Glutamatergic neuron (in vitro differentiated cells): ENCODE data around the gene NID2. TPM values are rescaled to one million over a fixed set of nuclear protein-coding genes. Genes with fewer than 3 reads are reported as not detected.

ENCODE experiments used
- DNase-seq: peaks from one replicate; pipeline ENCODE4 v3.0.0; 2022
- H3K27ac Mint-ChIP-seq: one replicate; pipeline ENCODE4 v1.8.0; 2020; ENCODE audit warnings: mild to moderate bottlenecking, mixed read lengths, inconsistent platforms; ENCODE audit not compliant: unreplicated experiment
- H3K27me3 Mint-ChIP-seq: one replicate; pipeline ENCODE4 v1.8.0; 2020; ENCODE audit warnings: mild to moderate bottlenecking, moderate library complexity, mixed read lengths, inconsistent platforms; ENCODE audit not compliant: unreplicated experiment
- H3K36me3 Mint-ChIP-seq: one replicate; pipeline ENCODE4 v1.8.0; 2020; ENCODE audit warnings: mild to moderate bottlenecking, mixed read lengths, inconsistent platforms; ENCODE audit not compliant: unreplicated experiment
- H3K4me1 Mint-ChIP-seq: one replicate; pipeline ENCODE4 v1.8.0; 2020; ENCODE audit warnings: mild to moderate bottlenecking, low read depth, mixed read lengths, inconsistent platforms; ENCODE audit not compliant: unreplicated experiment
- H3K4me3 Mint-ChIP-seq: one replicate; pipeline ENCODE4 v1.8.0; 2020; ENCODE audit warnings: mild to moderate bottlenecking, mixed read lengths, inconsistent platforms; ENCODE audit not compliant: unreplicated experiment
- H3K9me3 Mint-ChIP-seq: one replicate; pipeline ENCODE4 v1.8.0; 2020; ENCODE audit warnings: mild to moderate bottlenecking, moderate library complexity, mixed read lengths, inconsistent platforms; ENCODE audit not compliant: unreplicated experiment
- CTCF ChIP-seq: fragments of 200-600 bp; sonication (generic); IDR thresholded peaks from one replicate; pipeline ENCODE4 v1.5.0; 2021; ENCODE audit not compliant: partially characterized antibody, unreplicated experiment
- total RNA-seq: library from RNA; stranded (reverse); fragmentation: NEBNext Ultra II Directional; extraction: Animal tissue kit (Norgen Biotek cat#: 25700); gene quantifications from one replicate; pipeline ENCODE4 v1.2.1, GENCODE V29; 2021; ENCODE audit not compliant: unreplicated experiment

NID2 gene
- total RNA-seq, 1 donor from 2014 or later = 2.6 TPM

DNA sequence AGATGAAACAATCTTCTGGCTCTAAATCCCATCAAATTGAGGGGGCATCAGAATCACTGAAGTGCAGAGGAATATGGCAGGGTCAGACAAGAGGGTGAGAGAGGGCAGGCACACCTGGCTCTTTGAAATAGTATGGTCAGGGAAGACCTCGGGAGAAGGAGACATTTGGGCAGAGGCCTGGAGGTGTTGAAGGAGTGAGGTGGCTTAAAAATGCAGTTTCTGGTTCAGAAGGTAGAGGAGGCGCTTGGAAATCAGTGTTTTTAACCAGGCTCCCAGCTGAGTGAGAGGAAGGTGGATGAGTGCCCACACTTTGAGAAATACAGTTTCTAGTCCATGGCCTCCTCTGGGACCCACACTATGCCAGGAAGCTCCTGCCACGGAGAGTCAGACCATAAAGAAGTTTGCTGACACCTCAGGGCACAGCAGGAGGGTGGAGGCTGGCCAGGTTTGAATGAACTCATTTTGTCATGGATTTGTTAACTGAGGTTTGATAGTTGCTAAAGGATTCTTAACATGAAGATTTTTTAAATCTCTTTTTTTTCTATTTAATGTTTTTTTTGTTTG, 20.1 kb downstream of the NID2 start:
- DNase-seq = no peak
- no peaks in the 10 kb centered on the region for H3K4me1 Mint-ChIP-seq
- H3K9me3 Mint-ChIP-seq = no peaks in the 10 kb centered on the region
- no peak overlapping the region for H3K27ac Mint-ChIP-seq
- TF ChIP-seq CTCF = no peak
- no peaks in the 10 kb centered on the region for H3K27me3 Mint-ChIP-seq
- H3K4me3 Mint-ChIP-seq = no peak overlapping the region
- H3K36me3 Mint-ChIP-seq = no peaks in the 10 kb centered on the region

GRCh38 chr14:52048116-52048515, 20.7 kb downstream of the NID2 start:
- no peak for DNase-seq
- H3K4me1 Mint-ChIP-seq = no peaks in the 10 kb centered on the region
- TF ChIP-seq CTCF = no peak
- no peaks in the 10 kb centered on the region for H3K36me3 Mint-ChIP-seq
- H3K27me3 Mint-ChIP-seq = no peaks in the 10 kb centered on the region
- no peak overlapping the region for H3K27ac Mint-ChIP-seq
- H3K9me3 Mint-ChIP-seq = no peaks in the 10 kb centered on the region
- no peak overlapping the region for H3K4me3 Mint-ChIP-seq

DNA sequence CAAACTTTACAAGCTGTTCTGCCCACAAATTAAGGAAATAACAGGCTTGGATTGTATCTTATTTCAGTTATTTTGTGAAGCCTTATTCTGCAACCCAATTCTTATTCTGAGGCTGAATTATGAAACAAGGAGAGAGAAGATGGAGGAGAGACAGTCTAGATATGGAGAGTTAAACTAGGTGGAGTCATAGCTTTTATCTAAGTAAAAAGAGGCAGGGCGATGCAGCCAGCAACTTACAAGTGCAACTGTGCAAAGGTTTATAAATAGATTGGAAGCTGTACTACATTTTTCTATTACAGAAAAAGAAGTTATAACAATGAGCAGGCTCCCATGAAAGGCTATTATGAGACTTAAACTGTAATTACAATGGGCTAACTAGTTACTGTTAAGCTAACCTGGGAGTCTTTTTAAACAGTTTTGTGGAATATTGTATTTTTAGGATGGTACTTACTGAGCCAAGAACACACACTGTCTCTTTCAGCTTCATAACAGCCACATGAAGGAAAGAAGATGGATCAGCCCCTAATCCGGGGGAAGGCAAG, 22.4 kb downstream of the NID2 start:
- no peak for DNase-seq
- H3K27me3 Mint-ChIP-seq = no peaks in the 10 kb centered on the region
- no peaks in the 10 kb centered on the region for H3K9me3 Mint-ChIP-seq
- no peak overlapping the region for H3K27ac Mint-ChIP-seq
- no peak overlapping the region for H3K4me3 Mint-ChIP-seq
- H3K4me1 Mint-ChIP-seq = no peaks in the 10 kb centered on the region
- no peaks in the 10 kb centered on the region for H3K36me3 Mint-ChIP-seq
- no peak for TF ChIP-seq CTCF

DNA sequence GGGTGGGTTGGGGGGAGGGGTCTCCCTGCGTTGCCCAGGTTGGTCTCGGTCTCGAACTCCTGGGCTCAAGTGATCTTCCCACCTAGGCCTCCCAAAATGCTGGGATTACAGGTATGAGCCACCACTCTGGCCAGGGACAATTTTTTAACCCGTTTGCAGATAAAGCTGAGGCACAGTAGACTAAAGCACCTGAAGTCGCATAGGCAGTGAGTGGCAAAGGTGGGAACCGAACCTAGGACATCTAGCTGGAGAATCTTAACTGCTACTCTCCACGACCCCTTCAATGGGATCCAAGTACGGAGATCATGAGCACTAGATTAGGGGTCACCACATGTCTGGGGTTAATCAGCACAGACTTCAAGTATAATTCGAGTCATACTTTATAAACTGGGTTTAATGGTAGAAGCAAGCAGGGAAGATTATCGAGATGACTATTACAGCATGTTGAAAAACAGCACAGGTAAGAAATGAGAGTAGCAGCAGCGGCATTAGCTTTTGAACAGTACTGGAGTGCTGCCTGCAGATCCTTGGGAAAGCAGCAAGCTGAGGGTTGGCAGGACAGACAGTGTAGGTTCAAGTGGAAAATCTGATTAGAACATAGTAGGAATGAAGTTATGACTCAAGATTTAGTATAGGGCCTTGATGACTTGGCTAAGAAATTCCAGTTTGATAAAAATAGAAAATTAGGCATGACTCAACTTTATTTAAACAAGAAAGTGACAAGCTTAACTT, 23.9 kb downstream of the NID2 start:
- H3K4me3 Mint-ChIP-seq = no peak overlapping the region

More for the DNA sequence above, 23.9 kb downstream of the NID2 start:
- H3K36me3 Mint-ChIP-seq = no peaks in the 10 kb centered on the region
- H3K27me3 Mint-ChIP-seq = no peaks in the 10 kb centered on the region
- no peak for TF ChIP-seq CTCF
- no peaks in the 10 kb centered on the region for H3K9me3 Mint-ChIP-seq
- DNase-seq = no peak
- H3K27ac Mint-ChIP-seq = no peak overlapping the region
- no peaks in the 10 kb centered on the region for H3K4me1 Mint-ChIP-seq
